B cell (primary cell): ENCODE measurements around the gene NT5C1B.

Experiments
- EZH2 ChIP-seq: IDR thresholded peaks from 2 replicates; pipeline ENCODE4 v1.6.1; 2012; ENCODE audit warnings: borderline replicate concordance, low read depth, mild to moderate bottlenecking, moderate library complexity, low read length; ENCODE audit not compliant: insufficient read depth, poor library complexity, severe bottlenecking
- TF ChIP-seq, protein P1 (sequence below): fragments of 200-600 bp; IDR thresholded peaks from one replicate; pipeline ENCODE4 v1.8.0; 2022; ENCODE audit warnings: antibody characterized with exemption, mild to moderate bottlenecking

DNA sequence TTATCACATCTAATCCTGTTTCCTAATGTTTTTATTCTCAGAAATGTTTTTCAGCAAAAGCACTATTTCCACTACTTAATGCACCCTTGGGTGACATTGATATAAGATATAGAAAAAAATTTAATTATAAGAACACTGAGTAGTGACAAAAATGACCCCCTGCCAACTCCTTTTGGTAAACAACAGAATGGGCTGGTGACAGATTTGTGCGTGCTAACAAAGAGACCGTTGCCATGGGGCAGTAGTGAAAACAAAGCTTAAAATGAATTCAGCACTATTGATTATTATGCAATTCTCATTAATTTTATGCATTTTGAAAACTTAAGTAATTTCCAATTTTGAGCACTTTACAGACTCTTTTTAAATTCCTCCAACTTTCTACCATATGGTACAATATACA is 62.0 kb downstream of the NT5C1B start:
- TF ChIP-seq, protein P1, sequence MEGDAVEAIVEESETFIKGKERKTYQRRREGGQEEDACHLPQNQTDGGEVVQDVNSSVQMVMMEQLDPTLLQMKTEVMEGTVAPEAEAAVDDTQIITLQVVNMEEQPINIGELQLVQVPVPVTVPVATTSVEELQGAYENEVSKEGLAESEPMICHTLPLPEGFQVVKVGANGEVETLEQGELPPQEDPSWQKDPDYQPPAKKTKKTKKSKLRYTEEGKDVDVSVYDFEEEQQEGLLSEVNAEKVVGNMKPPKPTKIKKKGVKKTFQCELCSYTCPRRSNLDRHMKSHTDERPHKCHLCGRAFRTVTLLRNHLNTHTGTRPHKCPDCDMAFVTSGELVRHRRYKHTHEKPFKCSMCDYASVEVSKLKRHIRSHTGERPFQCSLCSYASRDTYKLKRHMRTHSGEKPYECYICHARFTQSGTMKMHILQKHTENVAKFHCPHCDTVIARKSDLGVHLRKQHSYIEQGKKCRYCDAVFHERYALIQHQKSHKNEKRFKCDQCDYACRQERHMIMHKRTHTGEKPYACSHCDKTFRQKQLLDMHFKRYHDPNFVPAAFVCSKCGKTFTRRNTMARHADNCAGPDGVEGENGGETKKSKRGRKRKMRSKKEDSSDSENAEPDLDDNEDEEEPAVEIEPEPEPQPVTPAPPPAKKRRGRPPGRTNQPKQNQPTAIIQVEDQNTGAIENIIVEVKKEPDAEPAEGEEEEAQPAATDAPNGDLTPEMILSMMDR, result no peak
- no peak for TF ChIP-seq EZH2
